Fibroblast of lung (primary cell): ENCODE data around the gene CASP8. TPM values are rescaled to one million over a fixed set of nuclear protein-coding genes. Genes with fewer than 3 reads are reported as not detected.

ENCODE experiments used
- DNase-seq, 2 donors: peaks; one replicate each; pipeline versions ENCODE4 v3.0.0 to v3.0.0-alpha.2; 2010; ENCODE audit warnings: low read depth in 2 of 2
- H2AFZ ChIP-seq: 2 replicates; pipeline ENCODE4 v1.5.1; 2012; ENCODE audit warnings: low read length, control low read depth, inconsistent platforms
- H3K27ac ChIP-seq: 2 replicates; pipeline ENCODE4 v1.5.1; 2011; ENCODE audit warnings: low read length, control low read depth; ENCODE audit not compliant: insufficient read depth
- H3K27me3 ChIP-seq: 2 replicates; pipeline ENCODE4 v1.5.1; 2011; ENCODE audit warnings: mild to moderate bottlenecking, low read length; ENCODE audit not compliant: control insufficient read depth, insufficient read depth
- H3K36me3 ChIP-seq: 2 replicates; pipeline ENCODE4 v1.5.1; 2011; ENCODE audit warnings: low read length; ENCODE audit not compliant: control insufficient read depth, insufficient read depth
- H3K4me1 ChIP-seq: 2 replicates; pipeline ENCODE4 v1.5.1; 2011; ENCODE audit warnings: low read length; ENCODE audit not compliant: control insufficient read depth, insufficient read depth; ENCODE audit errors: extremely low read depth
- H3K4me2 ChIP-seq: 2 replicates; pipeline ENCODE4 v1.5.1; 2011; ENCODE audit warnings: low read length, control low read depth; ENCODE audit not compliant: insufficient read depth; ENCODE audit errors: extremely low read depth
- H3K4me3 ChIP-seq, 4 experiments: fragments of 200-600 bp in 1 of 4; sonication (generic) in 1 of 4; replicated peaks in 1 of 4; 2 replicates each; pipeline ENCODE4 v1.5.1; 2011 to 2016; ENCODE audit warnings: low read length in 4 of 4, low read depth in 3 of 4, mild to moderate bottlenecking in 3 of 4, control low read depth in 2 of 4, inconsistent platforms in 1 of 4, mixed read lengths in 1 of 4; ENCODE audit not compliant: insufficient read depth in 1 of 4; ENCODE audit errors: control extremely low read depth in 1 of 4
- H3K79me2 ChIP-seq: 2 replicates; pipeline ENCODE4 v1.5.1; 2012; ENCODE audit warnings: mild to moderate bottlenecking, low read length, inconsistent platforms; ENCODE audit not compliant: control insufficient read depth, insufficient read depth
- H3K9ac ChIP-seq: 2 replicates; pipeline ENCODE4 v1.5.1; 2011; ENCODE audit warnings: mild to moderate bottlenecking, low read length, control low read depth; ENCODE audit not compliant: insufficient read depth
- H3K9me3 ChIP-seq: 2 replicates; pipeline ENCODE4 v1.5.1; 2012; ENCODE audit warnings: low read depth, low read length; ENCODE audit not compliant: control insufficient read depth, insufficient read depth
- H4K20me1 ChIP-seq: 2 replicates; pipeline ENCODE4 v1.5.1; 2011; ENCODE audit warnings: low read length; ENCODE audit not compliant: control insufficient read depth, insufficient read depth; ENCODE audit errors: extremely low read depth
- EZH2 ChIP-seq: IDR thresholded peaks from 2 replicates; pipeline ENCODE4 v1.5.1; 2012; ENCODE audit warnings: low read length, control low read depth, mild to moderate bottlenecking; ENCODE audit errors: missing control alignments
- polyA plus RNA-seq, 2 donors: library from polyadenylated mRNA; depleted of rRNA in 1 of 2; stranded (reverse) in 1 of 2; unstranded in 1 of 2; fragments of >200 nt; gene quantifications; 2 replicates each; pipeline ENCODE4 v1.2.1, GENCODE V29; 2011 to 2012; ENCODE audit warnings: missing spikeins in 1 of 2
- total RNA-seq: library from RNA; depleted of rRNA; stranded (reverse); fragments of >200 nt; gene quantifications from 2 replicates; pipeline ENCODE4 v1.2.1, GENCODE V29; 2014
- TF ChIP-seq, protein P1 (sequence below), 2 donors: IDR thresholded peaks in 1 of 2; conservative IDR thresholded peaks in 1 of 2; 1 replicate in 1 of 2; 2 replicates in 1 of 2; pipeline ENCODE4 v1.5.1; 2011 to 2012; ENCODE audit warnings: low read length in 2 of 2, control low read depth in 1 of 2, inconsistent platforms in 1 of 2, low read depth in 1 of 2, mild to moderate bottlenecking in 1 of 2

CASP8 gene
- total and polyA plus RNA-seq, 2 donors (not counting 1 experiment from before 2014, with no cell fraction given): 22.6 to 31.5 TPM

DNA sequence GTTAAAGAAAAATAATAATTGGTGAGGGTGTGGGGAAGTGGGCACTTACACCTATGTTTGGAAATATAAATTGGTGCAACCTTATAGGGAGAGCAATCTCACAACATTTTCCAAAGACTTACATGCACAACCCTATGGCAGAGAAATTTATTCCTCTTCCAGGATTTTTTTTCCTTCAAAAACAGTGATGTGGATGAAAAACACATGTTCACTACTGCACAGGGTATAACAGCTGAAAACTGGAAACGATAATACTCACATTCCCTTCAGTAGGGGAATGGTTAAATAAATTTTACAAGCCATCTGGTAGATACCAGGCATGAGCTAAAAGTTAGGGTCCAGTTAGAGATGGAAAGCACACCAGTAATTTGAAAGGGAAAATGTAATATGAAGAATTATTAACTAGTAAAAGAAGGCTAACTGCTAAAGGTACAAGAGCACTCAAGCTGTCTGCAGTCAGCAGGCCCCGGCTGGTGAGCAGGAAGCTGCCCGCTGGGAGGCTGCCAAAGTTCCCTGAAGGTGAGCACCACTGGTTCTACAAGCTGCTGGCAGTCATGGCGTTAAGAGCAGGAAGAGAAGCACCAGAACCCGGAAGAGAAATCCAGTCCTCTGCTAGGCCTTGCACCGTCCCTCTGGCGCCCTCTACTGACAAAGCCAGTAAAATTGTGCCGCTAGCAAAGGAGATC, 28.4 kb upstream of the CASP8 start:
- peak overlapping the region in 1 of 4 experiments; percentile 12 for H3K4me3 ChIP-seq
- TF ChIP-seq EZH2: no peak
- TF ChIP-seq, protein P1, sequence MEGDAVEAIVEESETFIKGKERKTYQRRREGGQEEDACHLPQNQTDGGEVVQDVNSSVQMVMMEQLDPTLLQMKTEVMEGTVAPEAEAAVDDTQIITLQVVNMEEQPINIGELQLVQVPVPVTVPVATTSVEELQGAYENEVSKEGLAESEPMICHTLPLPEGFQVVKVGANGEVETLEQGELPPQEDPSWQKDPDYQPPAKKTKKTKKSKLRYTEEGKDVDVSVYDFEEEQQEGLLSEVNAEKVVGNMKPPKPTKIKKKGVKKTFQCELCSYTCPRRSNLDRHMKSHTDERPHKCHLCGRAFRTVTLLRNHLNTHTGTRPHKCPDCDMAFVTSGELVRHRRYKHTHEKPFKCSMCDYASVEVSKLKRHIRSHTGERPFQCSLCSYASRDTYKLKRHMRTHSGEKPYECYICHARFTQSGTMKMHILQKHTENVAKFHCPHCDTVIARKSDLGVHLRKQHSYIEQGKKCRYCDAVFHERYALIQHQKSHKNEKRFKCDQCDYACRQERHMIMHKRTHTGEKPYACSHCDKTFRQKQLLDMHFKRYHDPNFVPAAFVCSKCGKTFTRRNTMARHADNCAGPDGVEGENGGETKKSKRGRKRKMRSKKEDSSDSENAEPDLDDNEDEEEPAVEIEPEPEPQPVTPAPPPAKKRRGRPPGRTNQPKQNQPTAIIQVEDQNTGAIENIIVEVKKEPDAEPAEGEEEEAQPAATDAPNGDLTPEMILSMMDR (conservative IDR thresholded peaks at IDR 0.05 in 1 of 2, IDR thresholded peaks at IDR 0.05 in 1 of 2; ENCODE audit: low read depth in 1 of 2, low read length in 2 of 2): peak; percentile 94 to 96
- H3K9me3 ChIP-seq: no peaks in the 10 kb centered on the region
- peaks cover 6% of the 10 kb centered on the region for H3K4me1 ChIP-seq
- no peak overlapping the region for H3K27ac ChIP-seq
- H2AFZ ChIP-seq: peak overlapping the region; percentile 91
- no peaks in the 10 kb centered on the region for H4K20me1 ChIP-seq
- no peaks in the 10 kb centered on the region for H3K79me2 ChIP-seq
- peak; percentile 78 to 91 for DNase-seq
- H3K4me2 ChIP-seq: peak overlapping the region; percentile 16
- H3K9ac ChIP-seq: no peak overlapping the region
- H3K27me3 ChIP-seq: no peaks in the 10 kb centered on the region
- no peaks in the 10 kb centered on the region for H3K36me3 ChIP-seq

DNA sequence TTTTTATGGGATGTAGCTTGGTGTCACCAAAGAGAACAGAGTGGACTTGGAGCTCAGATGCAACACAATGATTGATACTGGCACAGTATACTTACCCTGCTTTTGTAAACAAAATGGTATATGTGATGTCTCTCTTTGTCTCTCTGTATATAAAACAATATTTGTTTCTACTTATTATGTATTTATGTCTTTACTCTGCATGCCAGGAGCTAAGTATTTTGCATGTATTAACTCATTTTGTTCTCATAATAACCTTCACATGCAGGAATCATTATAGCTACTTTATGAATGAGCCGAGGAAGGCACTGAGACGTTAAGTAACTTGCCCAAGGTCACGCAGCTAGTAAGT, 27.9 kb upstream of the CASP8 start:
- Histone ChIP-seq H3K9me3 (no peaks in the 10 kb centered on the region), H2AFZ (no peak overlapping the region), H3K27me3 (no peaks in the 10 kb centered on the region), H4K20me1 (no peaks in the 10 kb centered on the region), H3K4me1 (peaks cover 6% of the 10 kb centered on the region), H3K36me3 (no peaks in the 10 kb centered on the region), H3K79me2 (no peaks in the 10 kb centered on the region), H3K4me3 (no peak overlapping the region), H3K9ac (no peak overlapping the region), H3K4me2 (no peak overlapping the region), H3K27ac (no peak overlapping the region)
- TF ChIP-seq, protein P1 (conservative IDR thresholded peaks at IDR 0.05 in 1 of 2, IDR thresholded peaks at IDR 0.05 in 1 of 2; ENCODE audit: low read depth in 1 of 2, low read length in 2 of 2): no peak
- no peak for TF ChIP-seq EZH2
- DNase-seq: no peak

DNA sequence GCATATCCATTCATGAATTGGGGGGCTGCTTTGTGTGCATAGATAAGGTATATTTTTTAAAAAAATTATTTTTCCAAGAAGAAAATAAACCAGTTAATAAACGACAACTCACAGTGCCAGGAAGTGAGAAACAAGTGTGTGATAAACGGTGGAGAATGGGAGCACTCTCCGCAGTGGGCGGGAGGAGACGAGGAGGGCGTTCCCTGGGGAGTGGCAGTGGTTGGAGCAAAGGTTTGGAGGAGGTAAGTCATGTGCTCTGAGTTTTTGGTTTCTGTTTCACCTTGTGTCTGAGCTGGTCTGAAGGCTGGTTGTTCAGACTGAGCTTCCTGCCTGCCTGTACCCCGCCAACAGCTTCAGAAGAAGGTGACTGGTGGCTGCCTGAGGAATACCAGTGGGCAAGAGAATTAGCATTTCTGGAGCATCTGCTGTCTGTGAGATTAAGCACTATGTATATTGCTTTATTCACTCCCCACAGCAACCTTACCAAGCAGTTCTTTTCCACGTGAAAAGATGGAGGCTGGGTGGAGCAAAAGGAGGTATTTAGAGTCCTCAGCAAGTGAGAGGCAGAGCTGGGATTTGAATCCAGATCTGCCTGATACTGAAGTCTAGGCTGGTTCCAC, 27.0 kb upstream of the CASP8 start:
- no peak for TF ChIP-seq EZH2
- TF ChIP-seq, protein P1 (conservative IDR thresholded peaks at IDR 0.05 in 1 of 2, IDR thresholded peaks at IDR 0.05 in 1 of 2; ENCODE audit: low read depth in 1 of 2, low read length in 2 of 2): no peak
- H3K4me2 ChIP-seq: peak overlapping the region; percentile 39
- DNase-seq: peak; percentile 5 to 27
- H3K27ac ChIP-seq: no peak overlapping the region
- no peaks in the 10 kb centered on the region for H3K79me2 ChIP-seq
- H3K36me3 ChIP-seq: no peaks in the 10 kb centered on the region
- peak overlapping the region; percentile 51 for H2AFZ ChIP-seq
- H3K9me3 ChIP-seq: no peaks in the 10 kb centered on the region
- no peaks in the 10 kb centered on the region for H3K27me3 ChIP-seq
- peaks cover 10% of the 10 kb centered on the region for H3K4me1 ChIP-seq
- H4K20me1 ChIP-seq: no peaks in the 10 kb centered on the region
- H3K4me3 ChIP-seq: no peak overlapping the region
- no peak overlapping the region for H3K9ac ChIP-seq
